Stimulated activated CD4-positive, alpha-beta T cell treated with anti-CD3 and anti-CD28 coated beads, Interleukin-2, amount 100 ng/mL, for 24 hours (primary cell): ENCODE results near the gene MAN1B1.
"Not testable (repeated sequence)": the region's sequence is repeated elsewhere in the genome, so short reads cannot be mapped to it uniquely, and the experiment has no call there.

ENCODE experiments used
- DNase-seq, 2 donors: peaks; one replicate each; pipeline ENCODE4 v3.0.0-alpha.2; 2020

Gene MAN1B1

DNA sequence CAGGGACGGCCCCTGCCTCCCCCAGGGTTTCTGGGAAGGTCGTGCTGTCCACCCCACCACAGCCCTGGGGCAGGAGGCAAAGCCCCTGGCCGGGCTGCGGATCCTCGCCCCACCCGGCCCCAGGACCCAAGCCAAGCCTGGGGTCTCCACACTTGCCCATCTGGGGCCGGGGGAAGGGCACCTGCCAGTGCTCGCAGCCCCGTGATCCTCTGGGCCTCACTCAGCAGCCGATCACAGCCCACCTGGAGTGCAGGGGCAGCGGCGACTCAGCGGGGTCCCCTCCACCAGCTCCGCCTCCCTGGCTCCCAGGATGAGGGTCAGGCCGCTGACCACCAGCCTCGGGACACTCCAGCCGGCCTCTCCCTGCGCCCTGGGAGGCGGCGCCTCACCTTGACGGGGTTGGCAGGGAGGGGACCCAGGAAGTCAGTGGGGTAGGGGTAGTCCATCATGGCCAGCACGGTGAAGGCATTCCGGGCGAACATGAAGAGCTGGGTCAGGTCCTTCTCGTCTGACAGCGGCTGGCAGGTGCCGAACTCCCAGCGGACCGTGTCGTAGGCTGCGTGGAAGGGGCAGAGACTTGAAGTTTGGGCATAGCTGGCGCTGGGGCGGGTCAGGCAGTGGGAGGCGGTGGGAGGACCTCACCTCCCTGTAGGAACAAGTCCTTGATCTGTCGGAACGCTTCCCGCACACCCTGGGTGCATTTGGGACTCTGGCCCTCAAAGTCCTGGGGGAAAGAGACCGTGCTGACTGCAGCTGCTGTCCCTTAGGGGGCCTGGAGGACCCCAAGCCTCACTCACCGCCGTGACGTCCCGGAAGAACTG lies 26.0 kb downstream of the MAN1B1 start:
- no peak for DNase-seq

DNA sequence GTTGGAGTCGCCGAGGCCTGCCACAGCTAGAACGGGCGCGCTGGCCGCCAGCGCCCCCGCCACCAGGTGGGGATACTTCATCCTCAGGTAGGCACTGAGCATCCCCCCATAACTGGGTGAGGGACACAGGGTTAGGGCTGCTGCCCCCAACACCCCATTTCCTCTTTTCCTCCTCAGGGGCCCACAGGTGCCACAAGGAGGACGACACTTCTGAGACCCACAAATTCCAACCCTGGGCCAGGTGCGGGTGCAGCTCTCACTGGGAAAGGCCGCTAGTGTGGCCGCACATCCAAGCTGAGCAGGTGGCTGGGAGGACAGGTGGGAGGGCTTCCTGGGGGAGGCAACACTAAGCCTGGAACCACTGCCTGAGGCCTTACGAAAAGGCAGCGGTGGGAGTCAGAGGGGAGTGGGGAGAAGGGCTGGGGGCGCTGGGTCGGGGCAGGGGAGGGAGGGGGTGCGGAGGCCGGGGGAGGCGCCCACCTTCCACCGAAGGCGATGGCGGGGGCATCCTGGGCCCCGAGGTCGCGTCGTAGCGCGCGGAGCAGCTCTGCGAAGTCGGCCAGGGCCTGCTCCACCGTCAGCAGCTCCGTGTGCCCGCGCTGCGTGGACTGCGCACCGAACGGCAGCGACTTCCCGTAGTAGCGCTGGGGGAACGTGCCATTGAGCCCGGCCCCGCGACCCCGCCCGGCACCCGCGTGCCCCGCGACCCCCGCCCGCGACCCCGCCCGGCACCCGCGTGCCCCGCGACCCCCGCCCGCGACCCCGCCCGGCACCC lies 26.8 kb downstream of the MAN1B1 start:
- DNase-seq, result peak; percentile 39 to 40

DNA sequence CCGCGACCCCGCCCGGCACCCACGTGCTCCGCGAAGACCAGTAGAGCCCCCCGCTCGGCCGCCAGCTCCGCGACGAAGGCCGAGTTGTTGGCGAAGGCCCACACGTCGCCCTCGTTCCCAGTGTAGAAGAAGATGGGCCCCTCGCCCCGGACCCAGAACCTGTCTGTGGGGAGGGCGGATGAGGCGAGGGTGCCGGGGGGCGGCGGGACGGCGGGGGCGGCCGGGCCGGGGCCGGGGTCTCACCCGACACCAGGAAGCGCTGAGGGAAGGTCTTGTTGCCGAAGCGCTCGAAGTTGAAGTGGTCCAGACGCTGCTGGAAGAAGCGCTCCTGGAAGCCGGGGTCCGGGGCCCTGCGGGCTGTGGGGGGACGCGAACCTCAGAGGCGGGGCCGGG lies 27.4 kb downstream of the MAN1B1 start:
- no peak for DNase-seq

DNA sequence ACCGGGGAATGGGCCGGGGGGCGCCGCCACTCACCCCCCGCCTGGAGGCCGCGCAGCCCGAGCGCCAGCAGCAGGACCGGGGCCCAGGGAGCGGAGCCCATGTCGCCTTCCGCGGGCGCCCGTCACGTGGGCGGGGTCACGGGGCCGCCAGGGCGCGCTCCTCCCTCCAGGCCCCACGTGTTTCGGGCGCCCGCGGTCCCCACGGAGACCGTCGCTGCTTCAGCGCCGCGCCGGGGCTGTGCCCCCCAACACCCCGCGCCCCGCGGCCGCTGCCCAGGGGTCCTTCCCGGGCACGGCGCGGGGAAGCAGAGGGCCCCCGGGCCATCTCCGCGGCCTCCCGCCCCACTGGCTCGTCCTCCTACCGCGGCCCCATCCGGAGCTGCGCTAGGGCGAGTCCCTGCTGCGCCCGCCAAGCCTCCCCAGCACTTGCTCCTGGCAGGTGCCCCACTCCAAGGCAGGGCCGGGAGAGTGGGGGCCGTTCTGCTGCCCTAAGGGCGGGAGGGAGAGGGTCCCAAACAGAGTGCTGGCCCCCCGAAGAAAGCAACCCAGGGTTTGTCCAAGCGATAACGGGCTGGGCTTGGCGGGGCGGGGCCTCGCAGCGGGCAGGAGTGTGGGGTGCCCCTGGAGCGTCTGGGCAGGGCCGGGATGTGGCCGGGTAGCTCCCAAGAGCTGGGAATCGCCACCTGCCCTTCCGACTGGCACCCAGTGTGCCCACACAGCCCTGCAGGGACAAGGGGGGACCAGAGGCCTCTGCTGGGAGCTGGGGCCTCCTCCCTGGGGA lies 28.0 kb downstream of the MAN1B1 start, which contains the start of gene DPP7:
Gene DPP7 (minus strand): TSS at position 121 of the 781 bp plus-strand sequence. CDS start 20 bp downstream, at position 101.
- peak; percentile 81 to 86 for DNase-seq

DNA sequence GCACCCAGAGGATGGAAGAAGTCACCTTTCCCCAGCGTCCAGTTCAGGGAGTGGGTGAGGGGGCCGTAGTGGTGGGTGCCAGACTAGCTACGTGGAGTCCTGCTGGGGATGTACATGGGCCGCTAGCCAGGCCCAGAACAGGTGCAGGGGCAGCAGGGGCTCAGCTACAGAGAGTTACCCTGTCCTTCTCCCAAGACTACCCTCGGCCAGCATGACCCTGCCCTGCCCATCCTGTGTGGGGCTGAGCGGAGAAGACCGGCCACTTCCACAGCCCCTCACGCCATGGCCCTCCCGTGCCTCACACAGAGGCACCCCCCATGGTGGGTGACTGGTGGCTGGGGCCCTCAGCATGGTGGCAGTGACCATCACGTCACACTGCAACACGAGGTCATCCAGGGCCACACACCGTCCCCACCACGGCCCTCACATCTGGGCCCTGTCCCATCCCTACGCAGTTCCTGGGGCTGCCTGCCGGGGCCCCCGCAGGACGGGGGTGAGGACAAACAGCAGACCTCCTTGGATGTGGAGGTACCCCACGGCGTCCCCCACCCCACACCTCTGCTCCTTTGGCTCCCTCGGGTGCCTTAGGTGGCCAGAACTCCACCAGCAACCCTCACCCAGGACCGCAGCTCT lies 28.7 kb downstream of the MAN1B1 start:
- DNase-seq, result no peak

DNA sequence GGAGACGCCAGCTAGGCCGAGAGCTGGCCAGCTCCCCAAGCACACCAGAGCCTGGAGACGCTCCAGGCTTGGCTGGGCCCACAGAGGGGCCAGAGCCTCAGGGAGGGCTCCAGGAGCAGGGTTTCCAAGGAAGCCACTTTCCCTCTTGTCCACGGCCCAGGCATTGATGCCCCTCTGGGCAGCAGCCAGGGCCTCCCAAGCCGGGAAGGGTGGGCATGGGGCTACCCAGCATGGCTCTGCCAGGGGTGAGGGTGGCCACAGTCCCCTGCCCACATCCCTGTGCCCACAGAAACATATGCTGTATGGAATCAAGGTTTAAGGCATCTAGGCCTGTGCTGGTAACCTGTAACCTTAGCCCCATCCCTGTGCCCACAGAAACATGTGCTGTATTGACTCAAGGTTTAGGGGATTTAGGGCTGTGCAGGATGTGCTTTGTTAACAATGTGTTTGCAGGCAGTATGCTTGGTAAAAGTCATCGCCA lies 29.3 kb downstream of the MAN1B1 start:
- no peak for DNase-seq

DNA sequence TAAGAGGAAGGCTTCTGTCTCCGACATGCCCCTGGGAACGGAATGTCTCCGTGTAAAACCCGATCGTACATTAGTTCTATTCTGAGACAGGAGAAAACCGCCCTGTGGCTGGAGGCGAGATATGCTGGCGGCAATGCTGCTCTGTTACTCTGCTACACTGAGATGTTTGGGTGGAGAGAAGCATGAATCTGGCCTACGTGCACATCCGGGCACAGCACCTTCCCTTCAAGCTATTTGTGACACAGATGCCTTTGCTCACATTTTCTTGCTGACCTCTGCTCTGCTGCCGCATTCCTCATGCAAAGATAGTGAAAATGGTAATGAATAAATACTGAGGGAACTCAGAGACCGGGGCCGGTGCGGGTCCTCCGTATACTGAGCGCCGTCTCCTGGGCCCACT lies 29.9 kb downstream of the MAN1B1 start:
- DNase-seq, result no peak

DNA sequence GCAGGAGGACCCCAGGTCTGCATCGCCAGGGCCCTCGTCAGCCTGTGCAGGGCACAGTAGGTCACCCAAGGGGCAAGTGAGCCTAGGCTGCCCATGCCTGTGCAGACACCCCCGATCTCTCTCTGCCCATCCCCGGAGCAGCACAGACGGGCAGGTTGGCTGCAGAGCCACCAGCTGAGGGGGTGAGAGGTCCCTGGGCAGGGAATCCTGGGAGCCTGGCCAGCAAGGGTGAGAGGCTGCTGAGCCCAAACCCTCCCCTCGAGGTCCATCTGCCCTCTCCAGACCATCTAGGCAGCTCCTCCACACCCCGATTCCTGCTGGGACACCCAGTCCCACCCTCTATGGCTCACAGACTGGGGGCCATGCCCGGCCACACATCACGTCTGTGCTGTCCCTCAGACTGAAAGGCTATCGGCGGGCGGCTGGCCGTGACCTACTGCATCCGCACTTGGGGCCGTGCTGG lies 30.5 kb downstream of the MAN1B1 start:
- no peak for DNase-seq

DNA sequence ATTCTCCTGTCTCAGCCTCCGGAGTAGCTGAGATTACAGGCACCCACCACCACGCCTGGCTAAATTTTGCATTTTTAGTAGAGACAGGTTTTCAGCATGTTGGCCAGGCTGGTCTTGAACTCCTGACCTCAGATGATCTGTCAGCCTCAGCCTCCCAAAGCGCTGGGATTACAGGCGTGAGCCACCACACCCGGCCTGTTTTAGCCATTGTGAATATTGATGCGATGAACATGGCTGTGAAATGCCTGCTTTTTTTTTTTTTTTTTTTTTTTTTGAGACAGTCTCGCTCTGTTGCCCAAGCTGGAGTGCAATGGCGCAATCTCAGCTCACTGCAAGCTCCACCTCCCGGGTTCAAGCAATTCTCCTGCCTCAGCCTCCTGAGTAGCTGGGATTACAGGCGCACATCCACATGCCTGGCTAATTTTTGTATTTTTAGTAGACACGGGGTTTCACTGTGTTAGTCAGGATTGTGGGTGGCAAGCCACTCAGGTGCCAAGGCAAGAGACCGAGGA lies 31.4 kb downstream of the MAN1B1 start:
- DNase-seq, result not testable (repeated sequence)

DNA sequence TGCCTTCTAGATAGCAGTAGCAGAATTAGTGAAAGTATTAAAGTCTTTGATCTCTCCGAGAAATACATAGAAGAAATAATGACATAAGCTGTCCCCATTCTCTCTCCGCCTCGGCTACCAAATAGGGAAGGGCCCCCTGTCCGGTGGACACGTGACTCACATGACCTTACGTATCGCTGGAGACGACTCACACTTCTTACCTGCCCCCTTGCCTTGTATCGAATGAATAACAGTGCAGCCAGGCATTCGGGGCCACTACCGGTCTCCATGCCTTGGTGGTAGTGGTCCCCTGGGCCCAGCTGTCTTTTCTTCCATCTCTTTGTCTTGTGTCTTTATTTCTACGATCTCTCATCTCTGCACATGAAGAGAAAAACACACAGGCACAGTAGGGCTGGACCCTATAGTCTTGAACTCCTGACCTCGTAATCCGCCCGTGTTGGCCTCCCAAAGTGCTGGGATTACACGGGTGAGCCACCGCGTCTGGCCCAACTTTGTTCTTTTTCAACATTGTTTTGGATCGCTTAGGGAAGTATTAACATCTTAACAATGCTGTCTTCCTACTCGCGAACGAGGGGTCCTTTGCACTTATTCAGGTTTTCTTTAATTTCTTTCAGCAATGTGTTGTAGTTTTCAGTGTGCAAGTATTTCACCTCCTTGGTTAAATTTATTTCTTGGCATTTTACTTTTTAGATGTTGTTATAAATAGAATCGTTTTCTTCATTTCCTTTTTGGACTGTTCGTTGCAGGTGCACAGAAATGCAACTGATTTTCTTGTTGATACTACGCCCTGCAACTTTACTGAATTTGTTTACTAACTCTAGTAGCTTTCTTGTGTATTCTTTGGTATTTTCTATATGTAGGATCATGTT lies 35.4 kb downstream of the MAN1B1 start:
- not testable (repeated sequence) for DNase-seq

DNA sequence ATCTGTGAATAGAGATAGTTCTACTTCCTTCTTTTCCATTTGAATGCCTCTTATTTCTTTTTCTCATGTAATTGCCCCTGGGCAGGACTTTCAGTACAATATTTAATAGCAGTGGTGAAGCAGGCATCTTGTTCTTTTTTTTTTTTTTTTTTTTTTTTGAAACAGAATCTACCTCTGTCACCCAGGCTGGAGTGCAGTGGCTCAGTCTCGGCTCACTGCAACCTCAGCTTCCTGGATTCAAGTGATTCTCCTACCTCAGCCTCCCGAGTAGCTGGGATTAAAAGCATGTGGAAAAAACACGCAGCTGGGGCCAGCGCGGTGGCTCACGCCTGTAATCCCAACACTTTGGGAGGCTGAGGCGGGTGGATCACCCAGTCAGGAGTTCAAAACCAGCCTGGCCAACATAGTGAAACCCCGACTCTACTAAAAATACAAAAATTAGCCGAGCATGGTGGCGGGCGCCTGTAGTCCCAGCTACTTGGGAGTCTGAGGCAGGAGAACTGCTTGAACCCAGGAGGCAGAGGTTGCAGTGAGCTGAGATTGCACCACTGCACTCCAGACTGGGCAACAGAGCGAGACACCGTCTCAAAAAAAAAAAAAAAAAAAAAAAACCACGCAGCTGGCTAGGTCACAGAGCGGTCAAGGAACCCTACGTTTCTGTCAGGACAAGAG lies 36.1 kb downstream of the MAN1B1 start:
- DNase-seq, result not testable (repeated sequence)

DNA sequence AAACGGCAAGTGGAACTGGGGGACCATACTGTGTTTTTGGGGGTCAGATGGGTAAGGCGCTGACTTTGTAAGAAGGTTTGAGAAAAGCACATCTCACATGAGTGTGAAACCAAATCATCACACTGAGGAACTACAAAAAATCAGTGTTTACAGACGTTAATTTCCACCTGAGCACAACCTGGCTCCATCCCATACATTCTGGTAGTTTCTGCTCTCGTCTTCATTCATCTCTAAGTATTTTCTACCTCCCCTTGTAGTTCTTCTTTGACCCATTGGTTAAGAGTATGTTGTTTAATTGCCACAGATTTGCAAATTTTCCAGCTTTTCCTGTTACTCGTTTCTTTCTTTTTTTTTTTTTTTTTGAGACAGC lies 36.7 kb downstream of the MAN1B1 start:
- DNase-seq, result no peak

DNA sequence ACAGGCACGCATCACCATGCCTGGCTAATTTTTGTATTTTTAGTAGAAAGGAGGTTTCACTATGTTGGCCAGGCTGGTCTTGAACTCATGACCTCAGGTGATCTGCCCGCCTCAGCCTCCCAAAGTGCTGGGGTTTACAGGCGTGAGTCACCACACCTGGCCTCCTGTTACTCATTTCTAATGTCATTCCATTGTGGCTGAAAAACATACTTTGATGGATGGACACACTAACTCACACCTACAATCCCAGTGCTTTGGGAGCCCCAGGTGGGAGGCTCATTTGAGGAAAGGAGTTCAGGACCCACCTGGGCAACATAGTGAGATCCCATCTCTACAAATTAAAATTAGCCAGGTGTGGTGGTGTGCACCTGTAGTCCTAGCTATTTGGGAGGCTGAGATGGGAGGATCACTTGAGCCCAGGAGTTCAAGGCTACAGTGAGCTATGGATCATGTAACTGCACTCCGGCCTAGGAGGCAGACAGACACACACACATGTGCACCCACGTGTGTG lies 37.2 kb downstream of the MAN1B1 start:
- not testable (repeated sequence) for DNase-seq

DNA sequence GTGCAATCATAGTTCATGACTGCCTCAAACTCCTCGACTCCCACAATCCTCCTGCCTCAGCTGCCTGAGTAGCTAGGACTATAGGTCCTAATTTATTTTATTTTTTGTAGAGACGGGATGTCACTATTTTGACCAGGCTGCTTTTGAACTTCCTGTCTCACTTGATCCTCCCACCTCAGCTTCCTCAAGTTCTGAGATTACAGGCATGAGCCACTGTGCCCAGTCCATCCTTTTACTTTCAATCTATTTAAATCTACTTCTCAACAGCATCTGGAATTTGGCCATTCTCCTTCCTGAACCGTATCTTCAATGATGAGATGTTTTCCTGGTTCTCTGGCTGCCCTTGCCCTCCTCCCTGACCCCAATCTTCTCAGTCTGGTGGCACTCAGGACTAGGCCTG lies 40.0 kb downstream of the MAN1B1 start:
- DNase-seq, result no peak

DNA sequence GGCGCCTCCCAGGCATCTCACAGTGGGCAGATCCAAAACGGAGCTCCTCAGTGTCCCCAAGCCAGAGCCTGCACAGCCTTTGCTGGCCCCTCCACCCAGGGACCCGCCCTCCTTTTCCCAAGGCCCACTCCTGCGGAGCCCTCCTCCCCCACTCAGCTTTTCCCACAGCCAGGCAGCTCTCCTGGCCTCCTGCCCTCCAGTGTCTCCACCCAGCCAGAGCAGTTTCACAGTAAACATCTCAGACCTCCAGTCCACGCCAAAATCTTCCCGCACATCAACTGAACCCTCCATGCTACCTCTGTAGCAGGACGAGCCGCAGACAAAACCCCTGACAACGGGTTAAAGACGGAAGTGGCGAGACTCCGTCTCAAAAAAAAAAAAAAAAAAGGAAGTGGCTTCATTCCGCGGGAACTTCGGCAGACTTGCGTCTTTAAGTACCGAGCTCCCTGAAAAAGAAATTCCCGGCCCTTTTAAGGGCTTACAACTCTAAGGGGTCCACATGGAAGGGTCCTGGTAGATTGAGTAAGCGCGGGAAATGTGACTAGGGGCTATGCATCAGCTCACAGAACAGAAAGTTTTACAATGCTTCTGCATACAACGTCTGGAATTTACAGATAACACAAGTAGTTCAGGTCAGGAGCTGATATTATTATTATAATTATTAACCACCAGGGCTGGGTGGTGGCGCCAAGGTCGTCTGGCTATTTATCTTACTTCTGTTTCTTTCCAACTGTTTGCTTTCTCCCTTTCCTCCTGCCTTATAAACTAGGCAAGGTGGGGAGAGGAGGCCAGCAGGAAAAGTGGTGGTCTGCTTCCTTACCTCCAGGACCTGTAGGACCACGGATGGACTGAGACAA lies 40.7 kb downstream of the MAN1B1 start:
- DNase-seq, result peak; percentile 40 to 49

DNA sequence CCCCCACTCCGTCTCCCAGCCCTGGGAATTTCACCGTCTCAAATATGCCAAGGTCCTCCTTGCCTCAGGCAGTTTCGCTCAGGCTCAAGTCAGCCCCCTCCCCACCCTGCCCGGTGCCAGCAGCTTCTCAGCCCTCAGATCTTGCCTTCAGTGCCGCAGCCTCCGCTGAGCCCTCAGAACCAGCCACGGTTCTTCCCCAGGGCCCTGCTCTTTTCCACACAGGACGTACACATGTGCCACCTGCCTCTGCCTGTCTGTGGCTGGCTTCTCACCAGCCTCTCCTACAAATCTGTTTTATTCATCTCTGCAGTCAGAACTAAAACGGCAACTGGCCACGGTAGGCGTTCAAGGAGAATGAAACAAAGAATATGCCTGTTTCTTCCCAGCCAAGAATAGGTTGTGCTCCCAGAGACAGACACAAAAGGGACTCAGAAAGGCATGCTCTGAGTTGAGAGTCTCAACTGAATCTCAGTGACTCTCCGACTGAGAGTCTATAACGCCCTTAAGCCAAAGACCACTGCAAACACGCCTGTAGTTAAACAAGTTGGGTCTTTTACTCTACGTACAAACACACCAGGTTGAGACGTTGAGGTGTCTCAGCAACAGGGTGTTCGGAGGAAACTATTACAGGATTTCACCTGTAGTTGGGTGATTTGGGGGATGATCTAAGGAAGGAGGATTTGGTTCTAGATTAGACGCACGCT lies 41.5 kb downstream of the MAN1B1 start:
- peak; percentile 37 to 43 for DNase-seq

DNA sequence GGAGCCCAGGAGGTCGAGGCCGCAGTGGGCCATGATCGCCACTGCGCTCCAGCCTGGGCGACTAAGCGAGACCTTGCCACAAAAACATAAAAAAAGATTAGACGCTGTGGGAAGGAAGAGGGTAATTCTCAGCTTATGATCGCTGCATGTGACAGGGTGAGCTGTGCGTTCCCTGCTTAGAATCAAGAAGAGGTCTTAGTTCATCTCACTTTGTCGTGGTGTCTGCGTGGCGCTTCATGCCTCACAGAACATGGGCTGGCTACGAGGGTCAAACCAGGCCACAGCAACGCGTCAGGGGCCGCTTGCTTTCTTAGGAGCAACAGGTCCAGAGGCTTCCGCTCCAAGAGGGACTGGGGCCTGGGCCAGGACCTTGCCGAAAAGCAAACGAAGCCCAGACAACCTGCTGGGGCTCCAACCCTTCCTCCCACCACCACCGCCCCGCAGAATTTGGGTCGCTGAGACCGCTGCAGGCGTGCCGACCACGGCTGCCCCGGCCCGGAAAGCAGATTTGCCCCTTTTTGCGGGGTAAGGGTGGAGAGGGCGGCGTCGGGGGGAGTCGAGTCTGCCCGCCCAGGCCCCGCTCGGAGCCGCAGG lies 42.2 kb downstream of the MAN1B1 start:
- DNase-seq, result peak in 1 of 2 donors; percentile 40

DNA sequence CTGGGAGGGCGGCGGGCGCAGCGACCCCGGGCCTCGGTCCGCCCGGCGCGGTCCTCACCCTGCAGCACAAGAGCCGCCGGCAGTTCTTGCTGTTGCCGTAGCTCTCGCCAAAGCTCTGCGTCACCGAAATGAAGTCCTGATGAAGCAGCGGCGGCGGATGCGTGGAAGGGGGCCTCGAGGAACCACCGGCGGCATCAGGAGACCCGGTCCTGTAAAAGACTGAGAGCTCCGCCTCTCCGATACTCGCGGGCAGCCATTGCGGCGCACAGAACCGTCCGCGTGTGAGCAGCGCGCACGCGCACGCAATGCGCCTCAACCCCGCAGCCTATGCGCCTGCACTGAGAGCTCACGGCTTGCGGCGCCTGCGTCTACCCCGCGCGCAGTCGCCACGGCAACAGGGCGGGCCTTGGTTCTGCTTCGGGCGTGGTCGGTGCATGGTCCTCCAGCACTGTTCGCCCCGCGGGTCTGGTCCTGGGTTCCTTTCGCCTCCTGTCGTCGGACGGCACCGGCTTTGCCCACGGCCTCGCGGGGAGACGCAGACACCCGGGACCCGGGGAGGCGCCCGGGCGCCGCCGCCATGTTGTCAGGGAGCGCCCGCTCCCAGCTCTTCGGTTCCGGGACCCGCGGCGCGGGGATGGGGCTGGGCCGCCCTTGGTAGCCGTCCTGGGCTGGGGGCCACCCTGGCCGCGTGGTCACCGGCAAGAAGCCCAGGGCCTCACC lies 42.8 kb downstream of the MAN1B1 start:
- peak; percentile 89 to 91 for DNase-seq
